NCI-H774 (cell line): ENCODE measurements around the gene ZNF8.
"Not testable (repeated sequence)": the region's sequence is repeated elsewhere in the genome, so short reads cannot be mapped to it uniquely, and the experiment has no call there.

Experiments used
- DNase-seq: peaks from one replicate; lab custom pipeline; 2025; lab: John Stamatoyannopoulos, UW

Gene ZNF8

DNA sequence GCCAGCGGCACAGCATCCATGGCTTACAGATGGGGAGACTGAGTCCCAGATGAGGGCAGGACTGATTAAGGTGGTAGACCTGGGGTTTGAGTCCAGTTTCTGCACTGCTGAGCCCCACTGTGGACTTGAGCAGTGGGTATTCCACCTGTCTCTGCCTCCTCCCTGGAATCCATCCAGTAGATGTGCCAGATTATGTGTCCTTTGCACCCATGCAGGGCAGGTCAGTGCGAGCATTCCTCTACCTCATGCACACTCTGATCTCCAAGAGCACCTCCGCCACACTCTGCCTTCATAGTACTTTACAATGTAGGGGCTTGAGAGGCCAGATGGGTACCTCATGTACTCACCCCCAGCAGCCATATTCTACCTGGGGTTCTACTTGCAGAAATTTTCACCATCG, 58.1 kb downstream of the ZNF8 start:
- no peak for DNase-seq

DNA sequence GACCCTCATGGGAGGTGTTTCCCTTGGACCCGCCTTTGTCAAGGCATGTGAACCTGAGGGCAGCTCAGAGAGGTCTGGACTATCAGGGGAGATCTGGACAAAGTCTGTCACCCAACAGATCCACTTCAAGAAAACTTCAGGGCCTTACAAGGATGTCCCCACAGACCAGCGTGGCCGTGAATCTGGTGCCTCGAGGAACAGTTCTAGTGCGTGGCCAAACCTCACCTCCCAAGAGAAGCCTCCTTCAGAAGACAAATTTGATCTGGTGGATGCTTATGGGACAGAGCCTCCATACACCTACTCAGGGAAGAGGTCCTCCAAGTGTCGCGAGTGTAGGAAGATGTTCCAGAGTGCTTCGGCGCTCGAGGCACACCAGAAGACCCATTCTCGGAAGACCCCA, 59.6 kb downstream of the ZNF8 start:
- no peak for DNase-seq

DNA sequence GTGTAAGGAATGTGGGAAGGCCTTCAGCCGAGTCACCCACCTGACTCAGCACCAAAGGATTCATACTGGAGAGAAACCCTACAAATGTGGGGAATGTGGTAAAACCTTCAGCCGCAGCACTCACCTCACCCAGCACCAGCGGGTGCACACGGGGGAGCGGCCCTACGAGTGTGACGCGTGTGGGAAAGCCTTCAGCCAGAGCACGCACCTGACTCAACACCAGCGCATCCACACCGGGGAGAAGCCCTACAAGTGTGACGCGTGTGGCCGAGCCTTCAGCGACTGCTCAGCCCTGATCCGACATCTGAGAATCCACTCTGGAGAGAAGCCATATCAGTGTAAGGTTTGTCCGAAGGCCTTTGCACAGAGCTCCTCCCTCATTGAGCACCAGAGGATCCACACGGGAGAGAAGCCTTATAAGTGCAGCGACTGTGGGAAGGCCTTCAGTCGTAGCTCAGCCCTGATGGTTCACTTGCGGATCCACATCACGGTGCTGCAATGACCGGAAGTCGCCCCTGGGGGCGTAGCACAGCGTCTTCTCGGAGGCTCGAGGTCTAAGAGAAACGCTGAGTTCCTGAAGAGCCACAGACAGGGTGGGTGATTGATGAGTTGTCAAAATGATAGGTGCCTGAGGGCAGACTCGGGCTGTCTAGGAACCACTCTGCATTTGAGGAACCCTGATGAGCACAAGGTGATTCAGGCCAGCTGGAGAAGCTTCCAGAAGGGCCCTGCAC, 60.2 kb downstream of the ZNF8 start:
- DNase-seq, result no peak

DNA sequence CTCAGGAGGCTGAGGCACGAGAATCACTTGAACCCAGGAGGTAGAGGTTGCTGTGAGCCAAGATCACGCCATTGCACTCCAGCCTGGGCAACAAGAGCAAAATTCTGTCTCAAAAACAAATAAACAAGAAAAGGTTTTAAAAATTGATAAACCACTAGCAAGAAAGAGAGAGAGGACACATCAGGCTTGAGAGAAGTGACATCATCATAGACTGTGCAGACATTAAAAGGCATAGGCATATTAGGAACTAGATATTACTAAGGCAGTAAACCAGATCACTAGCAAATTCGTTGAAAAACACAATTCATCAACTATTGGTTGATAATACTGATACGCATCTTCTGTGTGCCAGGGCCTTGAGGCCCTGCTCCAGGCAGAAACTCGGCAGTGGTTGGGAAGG, 66.8 kb downstream of the ZNF8 start:
- no peak for DNase-seq

DNA sequence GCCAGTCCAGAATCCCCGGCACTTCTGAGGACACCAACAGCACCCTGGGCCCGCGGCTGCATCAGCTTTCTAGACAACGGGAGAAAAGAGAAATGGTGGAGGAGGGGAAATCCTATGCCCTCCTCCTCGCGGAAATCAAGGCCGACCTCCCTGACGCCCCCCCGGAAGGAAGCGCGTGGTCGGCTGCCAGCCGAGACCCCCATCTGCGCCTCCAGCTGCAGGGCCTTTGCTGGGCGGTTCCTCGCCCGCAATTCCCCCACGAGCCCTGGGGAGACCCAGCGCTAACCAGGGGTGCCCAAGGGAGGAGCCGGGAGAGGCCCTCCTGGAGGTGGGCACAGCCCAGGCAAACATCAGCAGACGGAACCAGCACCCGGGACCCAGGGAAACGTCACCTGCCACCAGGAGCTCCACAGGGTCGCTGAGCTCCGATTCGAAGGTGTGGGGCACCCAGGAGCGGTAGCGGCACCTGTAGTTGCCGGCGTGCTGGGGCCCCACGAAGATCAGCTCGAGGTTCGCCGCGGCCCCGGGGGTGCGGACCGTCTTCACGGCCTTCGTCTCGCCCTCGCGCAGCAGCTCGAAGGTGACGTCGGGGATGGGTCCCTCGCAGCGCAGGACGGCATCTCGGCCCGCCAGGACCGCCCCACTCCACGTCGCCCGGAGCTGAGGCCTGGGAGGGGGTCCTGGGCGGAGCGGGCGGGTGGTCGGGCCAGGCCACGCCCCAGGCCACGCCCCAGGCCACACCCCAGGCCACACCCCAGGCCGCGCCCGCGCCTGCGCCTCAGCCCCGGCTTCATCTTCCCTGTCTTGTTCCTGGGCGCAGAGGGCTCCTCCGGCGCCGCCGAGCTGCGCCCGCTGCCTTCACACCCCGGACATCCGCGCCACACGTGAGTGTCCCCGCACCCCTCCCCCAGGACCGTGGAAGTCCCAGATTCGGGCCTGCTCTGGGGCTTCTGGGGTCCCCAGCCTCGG, 68.5 kb downstream of the ZNF8 start:
- DNase-seq, result peak; percentile 43

DNA sequence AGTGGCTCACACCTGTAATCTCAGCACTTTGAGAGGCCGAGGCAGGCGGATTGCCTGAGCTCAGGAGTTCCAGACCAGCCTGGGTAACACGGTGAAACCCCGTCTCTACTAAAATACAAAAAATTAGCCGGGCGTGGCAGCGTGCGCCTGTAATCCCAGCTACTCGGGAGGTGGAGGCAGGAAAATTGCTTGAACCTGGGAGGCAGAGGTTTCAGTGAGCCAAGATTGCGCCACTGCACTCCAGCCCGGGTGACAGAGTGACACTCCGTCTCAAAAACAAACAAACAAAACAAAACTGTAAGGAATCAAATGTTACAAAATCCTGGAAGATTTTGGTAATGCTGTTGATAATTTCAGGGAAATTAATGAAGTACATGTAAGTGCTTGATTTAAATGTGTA, 69.3 kb downstream of the ZNF8 start:
- DNase-seq, result not testable (repeated sequence)

DNA sequence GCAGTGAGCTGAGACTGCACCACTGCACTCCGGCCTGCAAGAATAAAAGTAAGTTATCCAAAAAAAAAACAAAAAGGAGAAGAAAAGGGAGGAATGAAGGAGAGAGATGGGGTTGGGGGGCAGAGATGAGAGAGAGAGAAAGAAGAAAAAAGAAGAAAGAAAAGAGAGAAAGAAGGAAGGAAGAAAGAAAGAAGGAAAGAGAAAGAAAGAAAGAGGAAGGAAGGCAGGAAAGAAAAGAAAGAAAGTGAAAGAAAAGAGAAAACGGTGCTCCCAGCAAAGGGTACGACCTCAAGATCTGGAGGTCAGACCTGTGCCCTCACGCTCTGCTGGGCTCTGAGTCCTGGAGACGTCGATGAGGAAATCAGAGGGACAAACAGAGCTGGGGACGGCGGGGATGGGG, 70.8 kb downstream of the ZNF8 start:
- DNase-seq, result no peak

DNA sequence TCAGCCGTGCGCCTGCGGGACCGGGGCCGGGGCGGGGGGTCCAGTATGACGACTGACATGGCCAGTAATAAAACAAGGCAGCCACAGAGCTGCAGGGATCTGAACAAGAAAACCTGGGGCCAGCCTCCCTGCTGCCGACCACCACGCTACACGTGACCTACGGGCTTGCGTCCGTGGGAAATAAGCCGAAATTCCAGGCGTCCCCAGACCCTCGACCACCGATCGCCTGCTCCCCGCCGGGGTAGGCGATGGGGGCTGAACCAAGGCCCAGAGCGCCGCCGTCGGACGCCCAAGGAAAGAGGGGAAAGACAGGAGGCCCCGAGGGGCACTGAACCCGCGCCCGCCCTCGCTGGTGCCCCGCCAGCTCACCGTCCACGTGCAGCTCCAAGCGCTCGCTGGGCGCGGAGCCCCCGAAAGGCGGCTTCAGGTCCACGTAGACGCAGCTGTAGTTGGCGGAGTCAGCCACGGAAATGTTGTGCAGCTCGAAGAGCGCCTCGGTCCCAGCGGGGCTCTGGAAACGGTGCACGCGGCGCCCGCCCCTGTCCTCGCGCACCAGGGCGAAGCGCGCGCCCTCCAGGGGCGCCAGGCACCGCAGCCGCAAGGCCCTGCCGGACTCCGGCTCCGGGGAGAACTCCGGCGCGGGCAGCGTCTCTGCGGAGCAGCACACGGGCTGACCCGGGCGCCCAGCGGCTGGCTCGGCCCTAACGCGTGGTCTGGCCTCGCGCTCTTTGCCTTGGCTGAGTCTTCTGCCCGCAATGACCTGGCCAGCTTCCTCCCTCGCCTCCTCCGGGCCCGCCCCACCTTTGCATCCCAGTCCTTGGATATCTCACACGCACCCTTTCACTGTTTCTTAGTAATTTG, 71.5 kb downstream of the ZNF8 start:
- DNase-seq, result no peak

DNA sequence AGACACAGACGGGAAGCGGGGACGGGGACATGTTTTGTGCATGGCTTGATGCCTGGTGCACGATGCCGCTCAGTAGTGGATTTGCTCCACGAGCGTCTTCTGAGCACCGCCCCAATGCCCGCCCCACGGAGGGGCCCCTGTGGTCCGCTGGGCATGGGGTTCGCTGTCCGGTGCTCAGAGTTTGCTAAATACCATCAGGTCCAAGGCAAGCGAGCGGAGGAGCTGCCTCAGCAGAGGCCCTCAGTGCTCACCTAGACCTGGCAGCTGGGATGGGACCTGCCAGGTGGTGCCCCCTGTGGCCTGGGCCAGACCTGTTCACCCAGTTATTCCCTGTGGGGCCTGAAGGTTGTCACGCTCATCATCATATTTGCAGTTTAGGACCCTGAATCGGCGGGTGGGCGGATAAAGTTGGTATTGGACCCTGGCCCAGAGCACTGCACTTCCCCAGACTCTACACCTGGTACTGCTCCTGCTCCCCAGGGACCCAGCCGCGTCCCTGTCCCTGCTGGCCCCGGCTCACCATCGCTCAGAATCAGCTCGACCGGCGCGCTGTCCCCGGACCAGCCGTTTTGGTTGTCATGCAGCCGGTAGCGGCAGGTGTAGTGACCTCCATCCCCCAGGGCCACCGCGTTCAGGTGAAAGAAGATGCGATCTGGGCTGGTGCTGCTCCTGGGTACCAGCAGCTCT, 72.3 kb downstream of the ZNF8 start:
- no peak for DNase-seq

DNA sequence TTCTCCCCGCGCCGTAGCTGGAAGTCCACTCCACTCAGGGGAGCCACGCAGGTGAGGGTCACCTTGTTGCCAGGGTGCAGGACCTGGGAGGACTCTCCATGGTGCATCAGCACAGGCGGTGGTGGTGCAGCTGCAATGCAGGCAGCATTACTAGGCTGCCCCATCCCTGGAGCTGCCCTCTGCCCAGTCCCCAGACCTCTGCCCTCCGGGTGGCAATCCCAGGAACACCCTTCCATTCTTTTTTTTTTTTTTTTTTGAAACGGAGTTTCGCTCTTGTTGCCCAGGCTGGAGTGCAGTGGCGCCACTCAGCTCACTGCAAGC, 72.8 kb downstream of the ZNF8 start:
- no peak for DNase-seq

DNA sequence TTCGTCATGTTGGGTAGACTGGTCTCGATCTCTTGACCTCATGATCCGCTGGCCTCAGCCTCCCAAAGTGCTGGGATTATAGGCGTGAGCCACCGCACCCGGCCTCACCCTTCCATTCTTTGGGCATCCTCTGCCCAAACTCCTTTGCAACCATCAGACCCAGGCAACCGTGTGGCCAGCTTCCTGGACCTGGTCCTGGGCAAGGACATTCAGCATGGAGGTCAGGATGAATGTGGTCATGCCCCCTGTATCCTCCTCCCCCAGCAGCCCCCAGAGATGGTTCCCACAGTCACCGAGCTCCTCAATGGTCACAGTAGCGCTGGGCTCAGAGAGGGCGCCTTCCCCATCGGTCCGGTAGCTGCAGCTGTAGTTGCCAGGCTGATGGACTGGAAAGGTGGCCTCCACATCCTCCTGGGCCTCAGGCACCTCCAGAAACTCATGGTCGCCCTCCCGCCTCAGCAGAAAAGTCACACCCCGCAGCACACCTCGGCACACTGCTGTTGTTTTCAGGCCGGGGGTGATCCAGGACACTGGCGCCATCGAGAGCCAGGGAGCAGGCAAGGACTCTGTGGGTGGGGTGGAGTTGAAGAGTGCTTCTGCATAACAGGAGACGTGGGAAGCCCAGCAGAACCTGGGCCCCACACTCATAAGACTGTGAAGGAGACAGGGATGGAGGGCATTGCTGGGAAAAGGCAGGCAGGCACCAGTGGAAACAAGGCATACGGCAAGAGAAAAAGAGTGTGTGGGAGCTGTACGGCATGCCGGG, 73.4 kb downstream of the ZNF8 start:
- no peak for DNase-seq
